Astrocyte (in vitro differentiated cells and primary cell): ENCODE results near the gene OTUB2.

ENCODE experiments used
- CTCF ChIP-seq: IDR thresholded peaks from 2 replicates; pipeline ENCODE4 v1.5.1; 2011; ENCODE audit warnings: low read depth, mild to moderate bottlenecking, inconsistent platforms, low read length, moderate library complexity; ENCODE audit not compliant: insufficient read depth
- EZH2 ChIP-seq: IDR thresholded peaks from 2 replicates; pipeline ENCODE4 v1.6.1; 2012; ENCODE audit warnings: mild to moderate bottlenecking, low read length, inconsistent platforms; ENCODE audit not compliant: insufficient read depth

GRCh38 chr14:94050231-94050880, 24.2 kb downstream of the OTUB2 start:
- TF ChIP-seq CTCF (no peak), EZH2 (no peak)
